Loucy (cell line): ENCODE measurements around the gene HOXB8.

Experiments
- H2AFZ ChIP-seq: fragments of 200-600 bp; sonication (generic); 2 replicates; pipeline ENCODE4 v1.6.0; 2016; ENCODE audit warnings: antibody characterized with exemption, mild to moderate bottlenecking, low read length, moderate library complexity
- H3F3A ChIP-seq: fragments of 200-600 bp; 2 replicates; pipeline ENCODE4 v1.6.0; 2016; ENCODE audit warnings: antibody characterized with exemption, low read depth, mild to moderate bottlenecking
- H3K27me3 ChIP-seq: fragments of 200-600 bp; sonication (generic); 2 replicates; pipeline ENCODE4 v1.6.1; 2014; ENCODE audit warnings: low read length, mild to moderate bottlenecking; ENCODE audit not compliant: insufficient read depth, poor library complexity, severe bottlenecking
- H3K36me3 ChIP-seq: fragments of 200-600 bp; sonication (generic); 2 replicates; pipeline ENCODE4 v1.6.1; 2016; ENCODE audit warnings: low read length; ENCODE audit not compliant: insufficient read depth
- H3K4me1 ChIP-seq: fragments of 200-600 bp; sonication (generic); 2 replicates; pipeline ENCODE4 v1.5.1; 2014; ENCODE audit warnings: low read length, mild to moderate bottlenecking; ENCODE audit not compliant: insufficient read depth, poor library complexity, severe bottlenecking
- H3K4me2 ChIP-seq: fragments of 200-600 bp; sonication (generic); 2 replicates; pipeline ENCODE4 v1.6.0; 2014; ENCODE audit warnings: antibody characterized with exemption, low read length, low read depth, mild to moderate bottlenecking; ENCODE audit not compliant: poor library complexity, severe bottlenecking
- H3K4me3 ChIP-seq: fragments of 200-600 bp; sonication (generic); 2 replicates; pipeline ENCODE4 v1.5.1; 2014; ENCODE audit warnings: low read length, mild to moderate bottlenecking, mixed read lengths; ENCODE audit not compliant: poor library complexity, severe bottlenecking
- H3K79me2 ChIP-seq: fragments of 200-600 bp; sonication (generic); 2 replicates; pipeline ENCODE4 v1.6.1; 2014; ENCODE audit warnings: low read length; ENCODE audit not compliant: insufficient read depth
- H3K9ac ChIP-seq: fragments of 200-600 bp; sonication (generic); 2 replicates; pipeline ENCODE4 v1.6.0; 2014; ENCODE audit warnings: mild to moderate bottlenecking, low read depth, low read length, moderate library complexity; ENCODE audit not compliant: poor library complexity, severe bottlenecking
- H3K9me2 ChIP-seq: fragments of 200-600 bp; sonication (generic); replicated peaks from 2 replicates; pipeline ENCODE4 v1.6.1; 2016; ENCODE audit warnings: low read depth, low read length, mixed read lengths
- H3K9me3 ChIP-seq: fragments of 200-600 bp; sonication (generic); 2 replicates; pipeline ENCODE4 v1.6.1; 2014; ENCODE audit warnings: mild to moderate bottlenecking, antibody characterized with exemption, low read length, low read depth; ENCODE audit not compliant: insufficient read depth
- H4K20me1 ChIP-seq: fragments of 200-600 bp; sonication (generic); 2 replicates; pipeline ENCODE4 v1.6.0; 2014; ENCODE audit warnings: antibody characterized with exemption, low read length, mild to moderate bottlenecking; ENCODE audit not compliant: insufficient read depth, poor library complexity, severe bottlenecking
- EZH2phosphoT487 ChIP-seq: fragments of 200-600 bp; IDR thresholded peaks from 2 replicates; pipeline ENCODE4 v1.6.1; 2018; ENCODE audit warnings: antibody characterized with exemption, mild to moderate bottlenecking, moderate library complexity, borderline replicate concordance
- TF ChIP-seq, protein P1 (sequence below): fragments of 200-600 bp; sonication (generic); conservative IDR thresholded peaks from 2 replicates; pipeline ENCODE4 v1.5.1; 2014; ENCODE audit warnings: mild to moderate bottlenecking, antibody characterized with exemption, low read length

The HOXB8 gene

DNA sequence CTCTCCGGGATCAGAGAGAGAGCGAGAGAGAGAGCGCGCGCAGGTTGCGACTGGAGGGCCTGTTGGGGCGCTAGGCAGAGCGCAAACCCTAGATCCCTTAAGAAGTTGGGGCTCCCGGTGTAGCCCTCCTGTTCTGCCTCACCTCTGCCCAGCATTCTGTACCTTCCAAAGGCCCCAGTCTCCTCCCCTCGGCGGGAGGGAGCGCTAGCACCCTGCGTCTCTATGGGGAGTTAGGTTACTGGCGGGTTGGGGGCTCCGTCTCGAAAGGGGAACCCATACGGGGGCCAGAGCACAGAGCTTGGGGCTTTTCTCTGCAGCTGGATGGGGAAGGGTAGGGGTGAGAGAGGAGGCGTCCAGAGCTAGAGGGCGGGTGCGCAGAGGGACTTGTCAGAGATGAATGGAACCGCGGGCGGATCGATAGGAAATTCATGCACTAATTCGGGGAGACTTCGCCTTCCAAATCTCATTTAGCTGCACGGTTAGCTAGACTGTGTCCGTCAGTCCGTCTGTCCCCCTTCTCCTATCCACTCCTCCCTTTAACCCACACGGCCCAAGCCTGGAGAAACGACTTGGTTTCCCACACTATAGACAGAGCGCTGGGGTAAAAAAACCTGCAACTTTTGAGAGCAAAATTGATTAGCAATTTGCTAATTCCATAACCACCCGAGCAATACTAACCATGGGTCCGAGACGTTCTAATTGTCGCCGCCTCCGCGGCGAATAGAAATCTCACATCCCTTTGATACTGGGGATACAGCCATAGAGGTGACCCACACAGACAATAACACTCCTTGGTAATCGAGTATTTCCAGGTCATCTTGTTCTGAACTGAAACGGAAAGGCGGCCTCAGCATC, 36.2 kb downstream of the HOXB8 start:
- Histone ChIP-seq H4K20me1 (peaks cover 81% of the 10 kb centered on the region), H3K27me3 (peaks cover 31% of the 10 kb centered on the region), H2AFZ (no peak overlapping the region), H3K4me3 (peak overlapping the region; percentile 89), H3K9me3 (no peaks in the 10 kb centered on the region), H3K4me1 (peaks cover 62% of the 10 kb centered on the region), H3F3A (peaks cover 10% of the 10 kb centered on the region), H3K4me2 (peak overlapping the region; percentile 98), H3K9me2 (no peaks in the 10 kb centered on the region), H3K36me3 (peaks cover 58% of the 10 kb centered on the region), H3K79me2 (peaks cover 98% of the 10 kb centered on the region), H3K9ac (peak overlapping the region; percentile 100)
- no peak for TF ChIP-seq EZH2phosphoT487
- TF ChIP-seq, protein P1, sequence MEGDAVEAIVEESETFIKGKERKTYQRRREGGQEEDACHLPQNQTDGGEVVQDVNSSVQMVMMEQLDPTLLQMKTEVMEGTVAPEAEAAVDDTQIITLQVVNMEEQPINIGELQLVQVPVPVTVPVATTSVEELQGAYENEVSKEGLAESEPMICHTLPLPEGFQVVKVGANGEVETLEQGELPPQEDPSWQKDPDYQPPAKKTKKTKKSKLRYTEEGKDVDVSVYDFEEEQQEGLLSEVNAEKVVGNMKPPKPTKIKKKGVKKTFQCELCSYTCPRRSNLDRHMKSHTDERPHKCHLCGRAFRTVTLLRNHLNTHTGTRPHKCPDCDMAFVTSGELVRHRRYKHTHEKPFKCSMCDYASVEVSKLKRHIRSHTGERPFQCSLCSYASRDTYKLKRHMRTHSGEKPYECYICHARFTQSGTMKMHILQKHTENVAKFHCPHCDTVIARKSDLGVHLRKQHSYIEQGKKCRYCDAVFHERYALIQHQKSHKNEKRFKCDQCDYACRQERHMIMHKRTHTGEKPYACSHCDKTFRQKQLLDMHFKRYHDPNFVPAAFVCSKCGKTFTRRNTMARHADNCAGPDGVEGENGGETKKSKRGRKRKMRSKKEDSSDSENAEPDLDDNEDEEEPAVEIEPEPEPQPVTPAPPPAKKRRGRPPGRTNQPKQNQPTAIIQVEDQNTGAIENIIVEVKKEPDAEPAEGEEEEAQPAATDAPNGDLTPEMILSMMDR, result no peak

DNA sequence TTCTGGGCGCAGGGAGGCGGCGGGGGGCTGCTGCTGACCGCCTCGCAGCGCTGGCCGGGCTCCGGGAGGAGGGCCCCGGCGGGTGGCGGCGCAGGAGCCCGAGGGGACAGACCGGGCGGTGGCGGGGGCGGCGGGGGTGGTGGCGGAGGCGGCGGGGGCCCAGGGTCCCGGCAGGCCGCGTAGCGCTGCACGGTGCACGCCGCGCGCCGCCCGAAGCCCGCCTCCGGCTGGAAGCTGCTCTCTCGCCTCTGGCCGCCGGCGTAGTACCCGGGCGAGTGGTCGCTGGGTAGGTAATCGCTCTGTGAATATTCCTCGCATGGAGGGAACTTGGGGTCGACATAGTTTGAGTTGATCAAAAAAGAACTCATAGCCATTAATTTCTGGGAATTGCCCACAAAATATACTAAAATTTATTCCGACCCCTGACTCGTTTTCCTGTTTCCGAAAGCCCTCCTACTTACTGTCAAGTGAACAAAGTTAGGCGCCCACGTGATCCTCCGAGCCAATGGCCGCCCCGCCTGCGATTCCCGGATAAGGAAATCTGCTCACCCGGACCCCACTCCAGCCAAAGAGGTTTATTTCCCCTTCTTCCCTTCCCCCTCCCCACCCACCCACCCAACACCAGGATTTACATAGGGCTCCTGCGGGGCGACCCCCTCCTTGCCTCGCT, 37.0 kb downstream of the HOXB8 start, which contains the start of gene HOXB4:
Gene HOXB4 (minus strand): TSS at position 405 of the 670 bp plus-strand sequence. CDS start 31 bp downstream, at position 374.
- peaks cover 28% of the 10 kb centered on the region for H3K27me3 ChIP-seq
- peak within 1 kb of the TSS; percentile 98 for H3K4me2 ChIP-seq
- no peaks in the 10 kb centered on the region for H3K9me3 ChIP-seq
- H3K79me2 ChIP-seq, result peaks cover 98% of the 10 kb centered on the region
- peaks cover 57% of the 10 kb centered on the region for H3K36me3 ChIP-seq
- peaks cover 12% of the 10 kb centered on the region for H3F3A ChIP-seq
- peak within 1 kb of the TSS; percentile 100 for H3K9ac ChIP-seq
- no peak within 1 kb of the TSS for H2AFZ ChIP-seq
- peak within 1 kb of the TSS; percentile 89 for H3K4me3 ChIP-seq
- peaks cover 62% of the 10 kb centered on the region for H3K4me1 ChIP-seq
- TF ChIP-seq, protein P1, result no peak
- no peak for TF ChIP-seq EZH2phosphoT487
- no peaks in the 10 kb centered on the region for H3K9me2 ChIP-seq
- peaks cover 79% of the 10 kb centered on the region for H4K20me1 ChIP-seq

DNA sequence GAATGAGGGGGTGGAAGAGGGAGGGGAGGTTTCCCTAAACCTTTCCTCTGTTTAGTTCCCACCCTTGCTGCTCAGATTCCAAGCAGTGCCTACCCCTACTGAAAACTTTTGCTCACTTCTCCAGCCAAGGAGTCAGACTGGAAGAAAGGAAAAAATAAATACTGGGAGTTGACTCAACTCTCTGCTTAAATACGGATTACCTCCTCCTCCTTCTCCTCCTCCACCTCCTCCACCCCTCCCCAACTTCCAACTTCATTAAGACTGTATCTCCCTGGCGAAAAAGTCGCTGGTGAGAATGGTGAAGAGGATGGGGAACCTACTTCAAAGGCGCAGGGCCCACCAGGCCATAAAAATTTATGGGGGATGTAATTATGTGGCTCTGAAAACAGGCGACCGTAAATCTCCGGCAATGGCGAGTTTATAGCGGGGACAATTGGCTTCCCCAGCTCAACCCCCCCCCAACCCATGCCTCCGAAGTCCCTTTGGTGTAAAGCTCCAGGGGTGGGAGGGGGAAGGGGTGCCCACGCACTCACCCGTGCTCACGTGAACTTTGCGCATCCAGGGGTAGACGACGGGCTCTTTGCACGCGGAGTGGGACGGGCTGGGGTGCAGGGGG, 37.7 kb downstream of the HOXB8 start:
- Histone ChIP-seq H3K9me3 (no peaks in the 10 kb centered on the region), H3K36me3 (peaks cover 58% of the 10 kb centered on the region), H3F3A (peaks cover 12% of the 10 kb centered on the region), H3K79me2 (peaks cover 98% of the 10 kb centered on the region), H3K4me1 (peaks cover 66% of the 10 kb centered on the region), H3K4me3 (peak overlapping the region; percentile 89), H3K4me2 (peak overlapping the region; percentile 98), H3K27me3 (peaks cover 21% of the 10 kb centered on the region), H2AFZ (no peak overlapping the region), H4K20me1 (peaks cover 77% of the 10 kb centered on the region), H3K9me2 (no peaks in the 10 kb centered on the region), H3K9ac (peak overlapping the region; percentile 95)
- TF ChIP-seq EZH2phosphoT487, result peak; percentile 63; the same call in 1 of the 2 replicates
- TF ChIP-seq, protein P1, result no peak
